HepG2 (cell line): ENCODE data around the gene AAR2. TPM values are rescaled to one million over a fixed set of nuclear protein-coding genes. Genes with fewer than 3 reads are reported as not detected.

Experiments
- ATAC-seq: fragments of 200-7000 bp; cut with Tn5 transposase; 3 replicates; pipeline ENCODE4 v1.9.1; 2020; ENCODE audit warnings: mild to moderate bottlenecking, moderate library complexity
- BruUV-seq: library from RNA; stranded (reverse); fragments of 400-500 nt; replicated peaks from 2 replicates; lab custom pipeline; 2021; lab: Mats Ljungman, UMichigan
- CTCF ChIA-PET: fragments of 300-600 bp; formaldehyde crosslinking; extraction: SDS; loops from one replicate; lab custom pipeline; 2021; ENCODE audit warnings: low total read pairs, inconsistent platforms, low intra/inter-chr PET ratio; lab: Yijun Ruan, JAX
- POLR2A ChIA-PET: fragments of 350-600 bp; sonication (Branson Sonifier 250); formaldehyde crosslinking; loops from one replicate; lab custom pipeline; 2020; ENCODE audit warnings: antibody characterized with exemption, inconsistent platforms; lab: Yijun Ruan, JAX
- DNase-seq: peaks from one replicate; pipeline ENCODE4 v3.0.0-alpha.2; 2015; ENCODE audit warnings: low spot score
- FAIRE-seq: peaks from 3 replicates; lab custom pipeline; 2011; peaks lifted over from hg19 to GRCh38; lab: Jason Lieb, UNC
- H2AFZ ChIP-seq: one replicate; pipeline ENCODE4 v1.6.1; 2011; ENCODE audit warnings: low read length, inconsistent platforms
- H3K27ac ChIP-seq: fragments of 300-600 bp; 3 replicates; pipeline ENCODE4 v1.8.0; 2011; ENCODE audit warnings: mixed run types, mild to moderate bottlenecking, mixed read lengths, low read length, inconsistent platforms; ENCODE audit not compliant: insufficient read depth; ENCODE audit errors: extremely low read length
- H3K27me3 ChIP-seq, 2 experiments: fragments of 200-600 bp in 1 of 2; 2 replicates in 1 of 2; 3 replicates in 1 of 2; pipeline versions ENCODE4 v1.6.0 to v1.8.0; 2011; ENCODE audit warnings: low read length in 2 of 2, mild to moderate bottlenecking in 2 of 2, moderate library complexity in 2 of 2, inconsistent platforms in 1 of 2; ENCODE audit not compliant: insufficient read depth in 2 of 2, control insufficient read depth in 1 of 2
- H3K36me3 ChIP-seq, 2 experiments: fragments of 200-600 bp in 1 of 2; replicated peaks in 1 of 2; 2 replicates in 1 of 2; 3 replicates in 1 of 2; pipeline versions ENCODE4 v1.5.1 to v1.8.0; 2011; ENCODE audit warnings: low read length in 2 of 2, inconsistent platforms in 1 of 2; ENCODE audit not compliant: insufficient read depth in 2 of 2, control insufficient read depth in 1 of 2
- H3K4me1 ChIP-seq: 2 replicates; pipeline ENCODE4 v1.5.1; 2012; ENCODE audit warnings: low read length, inconsistent platforms; ENCODE audit not compliant: insufficient read depth
- H3K4me2 ChIP-seq: 2 replicates; pipeline ENCODE4 v1.6.0; 2011; ENCODE audit warnings: low read depth, low read length, inconsistent platforms
- H3K4me3 ChIP-seq, 3 experiments: fragments of 200-600 bp in 1 of 3; sonication (generic), shearing (Covaris generic) in 1 of 3; replicated peaks in 1 of 3; 2 replicates each; pipeline ENCODE4 v1.5.1; 2011 to 2016; ENCODE audit warnings: low read length in 3 of 3, inconsistent platforms in 2 of 3, low read depth in 2 of 3, mild to moderate bottlenecking in 2 of 3, control low read depth in 1 of 3, mixed read lengths in 1 of 3; ENCODE audit not compliant: insufficient read depth in 1 of 3
- H3K79me2 ChIP-seq: one replicate; pipeline ENCODE4 v1.6.1; 2011; ENCODE audit warnings: low read length, inconsistent platforms; ENCODE audit not compliant: insufficient read depth
- H3K9ac ChIP-seq: 2 replicates; pipeline ENCODE4 v1.6.0; 2011; ENCODE audit warnings: mild to moderate bottlenecking, low read depth, low read length, inconsistent platforms; ENCODE audit not compliant: insufficient read depth
- H3K9me3 ChIP-seq: 2 replicates; pipeline ENCODE4 v1.5.1; 2012; ENCODE audit warnings: mild to moderate bottlenecking, low read length
- H4K20me1 ChIP-seq: 2 replicates; pipeline ENCODE4 v1.6.0; 2011; ENCODE audit warnings: inconsistent platforms, mild to moderate bottlenecking, low read length, moderate library complexity; ENCODE audit not compliant: insufficient read depth
- CBX1 ChIP-seq: IDR thresholded peaks from one replicate; pipeline ENCODE4 v1.6.1; 2016; ENCODE audit warnings: antibody characterized with exemption, low read depth
- CEBPB ChIP-seq: IDR thresholded peaks from 2 replicates; pipeline ENCODE4 v1.6.1; 2011; ENCODE audit warnings: low read depth, low read length, improper control_type of control experiment, borderline replicate concordance
- GATAD1 ChIP-seq: IDR thresholded peaks from 2 replicates; pipeline ENCODE4 v1.6.1; 2016; ENCODE audit warnings: missing genetic modification reagents, missing compliant biosample characterization
- TRIM22 ChIP-seq: fragments of 450-650 bp; IDR thresholded peaks from 2 replicates; pipeline ENCODE4 v1.6.1; 2017
- U2AF2 ChIP-seq: fragments of 200-400 bp; formaldehyde crosslinking; IDR thresholded peaks from 2 replicates; pipeline ENCODE4 v1.6.1; 2017; ENCODE audit warnings: low read depth, mild to moderate bottlenecking, low read length
- XBP1 ChIP-seq: sonication (generic); formaldehyde crosslinking; IDR thresholded peaks from 2 replicates; pipeline ENCODE4 v1.5.0; 2020; ENCODE audit warnings: missing genetic modification reagents
- WGBS: methylation state at CpG from one replicate; pipeline ENCODE4 v1.1.6; 2017; ENCODE audit warnings: low lambda C conversion rate; 5-methylcytosine and 5-hydroxymethylcytosine counted together
- in situ Hi-C: cut with HindIII; loops from 2 replicates; pipeline ENCODE4 v1.10.0; 2017; ENCODE audit warnings: low pct_unique_long_range_greater_than_20kb; ENCODE audit not compliant: extremely low pct_ligation_motif_present
- intact Hi-C: fragments of 100-400 bp; cut with micrococcal nuclease; formaldehyde crosslinking; loops from one replicate; pipeline ENCODE4 v1.10.0; 2022; ENCODE audit not compliant: unreplicated experiment
- polyA plus RNA-seq, 8 experiments: library from polyadenylated mRNA; depleted of rRNA in 3 of 8; stranded (reverse) in 7 of 8; unstranded in 1 of 8; fragments of >200 nt; fragmentation: Illumina TruSeq in 4 of 8; extraction: Trizol in 4 of 8; gene quantifications; 2 replicates each; pipeline versions ENCODE4 v1.2.1 to v1.2.3, GENCODE V29; 2011 to 2016; ENCODE audit warnings: low read depth in 4 of 8, missing spikeins in 1 of 8, mixed read lengths in 1 of 8; ENCODE audit not compliant: insufficient read depth in 1 of 8
- total RNA-seq, 5 experiments: library from RNA; depleted of rRNA; stranded (reverse); fragments of >200 nt; fragmentation: Illumina TruSeq; extraction: Trizol; gene quantifications; 2 replicates each; pipeline ENCODE4 v1.2.3, GENCODE V29; 2016; ENCODE audit warnings: low read depth in 1 of 5
- TF ChIP-seq, protein P1 (sequence below): sonication (generic); formaldehyde crosslinking; IDR thresholded peaks from 2 replicates; pipeline ENCODE4 v1.5.1; 2020; ENCODE audit warnings: missing genetic modification reagents, mild to moderate bottlenecking, borderline replicate concordance

Gene AAR2
- total and polyA plus RNA-seq, 2 of the 13 experiments (the other 11 are each of a cell fraction or from before 2014, with no cell fraction given), result 45.2 to 46.2 TPM

DNA sequence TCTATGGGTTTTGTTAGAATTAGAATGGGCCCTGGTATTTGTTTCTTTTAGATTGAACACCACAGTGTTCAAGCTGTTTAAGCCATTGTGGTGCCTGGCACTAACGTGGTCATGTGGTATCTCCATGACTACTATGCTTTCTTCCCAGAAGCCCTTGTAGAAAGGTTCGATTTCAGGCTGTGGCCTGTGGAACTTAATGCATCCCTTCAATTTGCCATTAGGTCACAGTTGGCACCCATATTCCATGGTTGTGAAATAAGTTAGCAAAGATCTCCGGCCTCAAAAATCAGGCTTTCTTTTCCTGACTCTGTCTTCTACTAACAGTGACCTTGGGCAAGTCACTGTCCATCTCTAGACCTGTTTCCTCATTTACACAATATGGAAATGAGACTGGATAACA lies 31.3 kb upstream of the AAR2 start:
- TF ChIP-seq U2AF2 (no peak), CBX1 (no peak), GATAD1 (CRISPR knock-in tag) (no peak), TRIM22 (no peak), CEBPB (peak; percentile 18; the same call in 1 of the 2 replicates), XBP1 (no peak)
- TF ChIP-seq, protein P1, sequence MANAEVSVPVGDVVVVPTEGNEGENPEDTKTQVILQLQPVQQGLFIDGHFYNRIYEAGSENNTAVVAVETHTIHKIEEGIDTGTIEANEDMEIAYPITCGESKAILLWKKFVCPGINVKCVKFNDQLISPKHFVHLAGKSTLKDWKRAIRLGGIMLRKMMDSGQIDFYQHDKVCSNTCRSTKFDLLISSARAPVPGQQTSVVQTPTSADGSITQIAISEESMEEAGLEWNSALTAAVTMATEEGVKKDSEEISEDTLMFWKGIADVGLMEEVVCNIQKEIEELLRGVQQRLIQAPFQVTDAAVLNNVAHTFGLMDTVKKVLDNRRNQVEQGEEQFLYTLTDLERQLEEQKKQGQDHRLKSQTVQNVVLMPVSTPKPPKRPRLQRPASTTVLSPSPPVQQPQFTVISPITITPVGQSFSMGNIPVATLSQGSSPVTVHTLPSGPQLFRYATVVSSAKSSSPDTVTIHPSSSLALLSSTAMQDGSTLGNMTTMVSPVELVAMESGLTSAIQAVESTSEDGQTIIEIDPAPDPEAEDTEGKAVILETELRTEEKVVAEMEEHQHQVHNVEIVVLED (CRISPR knock-in tag), result no peak
- Histone ChIP-seq H3K9ac (no peak overlapping the region), H3K27me3 (no peaks in the 10 kb centered on the region), H3K4me2 (no peak overlapping the region), H3K27ac (no peak overlapping the region), H3K9me3 (no peaks in the 10 kb centered on the region), H2AFZ (no peak overlapping the region), H3K4me3 (no peak overlapping the region), H3K4me1 (no peaks in the 10 kb centered on the region), H3K79me2 (no peaks in the 10 kb centered on the region), H4K20me1 (no peaks in the 10 kb centered on the region), H3K36me3 (peaks cover 24 to 34% of the 10 kb centered on the region in 2 experiments)
- ChIA-PET POLR2A (no interaction called here), CTCF (no interaction called here)
- DNase-seq (no peak), ATAC-seq (no peak), FAIRE-seq (no peak)
- intact Hi-C loops, result no loop called here
- 80% methylated on average over 3 of the region's 3 CpGs for WGBS
- in situ Hi-C loops, result no loop called here
- no TSS peak for BruUV-seq
